Liver (tissue), 3 donors: Measurements from ENCODE around the gene CATSPERE.

Experiments used
- EGR1 ChIP-seq, 2 donors: IDR thresholded peaks; 2 replicates each; pipeline ENCODE4 v1.6.1; 2016 to 2018; ENCODE audit warnings: antibody characterized with exemption in 2 of 2, low read depth in 2 of 2
- FOXA2 ChIP-seq: IDR thresholded peaks from 2 replicates; pipeline ENCODE4 v1.6.1; 2016; ENCODE audit warnings: antibody characterized with exemption
- GABPA ChIP-seq, 2 donors: IDR thresholded peaks in 1 of 2; conservative IDR thresholded peaks in 1 of 2; 2 replicates each; pipeline ENCODE4 v1.6.1; 2016; ENCODE audit warnings: antibody characterized with exemption in 2 of 2, mild to moderate bottlenecking in 1 of 2, moderate library complexity in 1 of 2
- JUND ChIP-seq, 2 donors: IDR thresholded peaks; 2 replicates each; pipeline ENCODE4 v1.6.1; 2016; ENCODE audit warnings: antibody characterized with exemption in 2 of 2
- RXRA ChIP-seq, 2 donors: IDR thresholded peaks; 2 replicates each; pipeline ENCODE4 v1.6.1; 2017 to 2018; ENCODE audit warnings: antibody characterized with exemption in 2 of 2, mild to moderate bottlenecking in 1 of 2
- SP1 ChIP-seq: IDR thresholded peaks from 2 replicates; pipeline ENCODE4 v1.6.1; 2018; ENCODE audit warnings: antibody characterized with exemption, mild to moderate bottlenecking
- TF ChIP-seq, protein P1 (sequence below): fragments of 150-350 bp; IDR thresholded peaks from 2 replicates; pipeline ENCODE4 v1.5.1; 2017; ENCODE audit warnings: improper control_type of control experiment, low read depth, low read length; ENCODE audit not compliant: missing input control
- TF ChIP-seq, protein P2 (sequence below): IDR thresholded peaks from 2 replicates; pipeline ENCODE4 v1.6.1; 2016; ENCODE audit warnings: antibody characterized with exemption, mild to moderate bottlenecking
- TF ChIP-seq, protein P3 (sequence below): IDR thresholded peaks from 2 replicates; pipeline ENCODE4 v1.6.1; 2016; ENCODE audit warnings: antibody characterized with exemption
- TF ChIP-seq, protein P4 (sequence below): IDR thresholded peaks from 2 replicates; pipeline ENCODE4 v1.6.1; 2016; ENCODE audit warnings: antibody characterized with exemption
- donor health status: healthy.
- donor health status: healthy.

DNA sequence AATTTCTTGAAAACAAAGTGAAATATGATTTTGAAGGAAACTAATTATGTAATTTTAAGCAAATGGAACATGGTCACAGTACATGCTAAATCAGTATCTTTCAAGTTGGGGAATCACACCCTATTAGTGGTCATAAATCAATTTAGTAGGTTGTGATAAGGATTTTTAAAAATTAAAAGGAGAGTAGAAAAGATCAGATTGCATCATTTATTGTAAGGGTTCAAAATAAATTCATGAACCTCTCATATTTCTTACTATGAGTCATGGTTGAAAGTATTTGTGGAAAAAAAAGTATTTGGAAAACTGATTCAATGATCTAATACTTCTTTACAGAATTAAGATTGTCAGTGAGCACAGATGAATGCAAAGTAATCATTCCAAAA is 24.0 kb upstream of the CATSPERE start:
- TF ChIP-seq, protein P1, sequence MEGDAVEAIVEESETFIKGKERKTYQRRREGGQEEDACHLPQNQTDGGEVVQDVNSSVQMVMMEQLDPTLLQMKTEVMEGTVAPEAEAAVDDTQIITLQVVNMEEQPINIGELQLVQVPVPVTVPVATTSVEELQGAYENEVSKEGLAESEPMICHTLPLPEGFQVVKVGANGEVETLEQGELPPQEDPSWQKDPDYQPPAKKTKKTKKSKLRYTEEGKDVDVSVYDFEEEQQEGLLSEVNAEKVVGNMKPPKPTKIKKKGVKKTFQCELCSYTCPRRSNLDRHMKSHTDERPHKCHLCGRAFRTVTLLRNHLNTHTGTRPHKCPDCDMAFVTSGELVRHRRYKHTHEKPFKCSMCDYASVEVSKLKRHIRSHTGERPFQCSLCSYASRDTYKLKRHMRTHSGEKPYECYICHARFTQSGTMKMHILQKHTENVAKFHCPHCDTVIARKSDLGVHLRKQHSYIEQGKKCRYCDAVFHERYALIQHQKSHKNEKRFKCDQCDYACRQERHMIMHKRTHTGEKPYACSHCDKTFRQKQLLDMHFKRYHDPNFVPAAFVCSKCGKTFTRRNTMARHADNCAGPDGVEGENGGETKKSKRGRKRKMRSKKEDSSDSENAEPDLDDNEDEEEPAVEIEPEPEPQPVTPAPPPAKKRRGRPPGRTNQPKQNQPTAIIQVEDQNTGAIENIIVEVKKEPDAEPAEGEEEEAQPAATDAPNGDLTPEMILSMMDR = no peak
- TF ChIP-seq, protein P2, sequence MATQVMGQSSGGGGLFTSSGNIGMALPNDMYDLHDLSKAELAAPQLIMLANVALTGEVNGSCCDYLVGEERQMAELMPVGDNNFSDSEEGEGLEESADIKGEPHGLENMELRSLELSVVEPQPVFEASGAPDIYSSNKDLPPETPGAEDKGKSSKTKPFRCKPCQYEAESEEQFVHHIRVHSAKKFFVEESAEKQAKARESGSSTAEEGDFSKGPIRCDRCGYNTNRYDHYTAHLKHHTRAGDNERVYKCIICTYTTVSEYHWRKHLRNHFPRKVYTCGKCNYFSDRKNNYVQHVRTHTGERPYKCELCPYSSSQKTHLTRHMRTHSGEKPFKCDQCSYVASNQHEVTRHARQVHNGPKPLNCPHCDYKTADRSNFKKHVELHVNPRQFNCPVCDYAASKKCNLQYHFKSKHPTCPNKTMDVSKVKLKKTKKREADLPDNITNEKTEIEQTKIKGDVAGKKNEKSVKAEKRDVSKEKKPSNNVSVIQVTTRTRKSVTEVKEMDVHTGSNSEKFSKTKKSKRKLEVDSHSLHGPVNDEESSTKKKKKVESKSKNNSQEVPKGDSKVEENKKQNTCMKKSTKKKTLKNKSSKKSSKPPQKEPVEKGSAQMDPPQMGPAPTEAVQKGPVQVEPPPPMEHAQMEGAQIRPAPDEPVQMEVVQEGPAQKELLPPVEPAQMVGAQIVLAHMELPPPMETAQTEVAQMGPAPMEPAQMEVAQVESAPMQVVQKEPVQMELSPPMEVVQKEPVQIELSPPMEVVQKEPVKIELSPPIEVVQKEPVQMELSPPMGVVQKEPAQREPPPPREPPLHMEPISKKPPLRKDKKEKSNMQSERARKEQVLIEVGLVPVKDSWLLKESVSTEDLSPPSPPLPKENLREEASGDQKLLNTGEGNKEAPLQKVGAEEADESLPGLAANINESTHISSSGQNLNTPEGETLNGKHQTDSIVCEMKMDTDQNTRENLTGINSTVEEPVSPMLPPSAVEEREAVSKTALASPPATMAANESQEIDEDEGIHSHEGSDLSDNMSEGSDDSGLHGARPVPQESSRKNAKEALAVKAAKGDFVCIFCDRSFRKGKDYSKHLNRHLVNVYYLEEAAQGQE = no peak
- TF ChIP-seq JUND (IDR thresholded peaks at IDR 0.05) = no peak
- TF ChIP-seq GABPA (IDR thresholded peaks at IDR 0.05 in 1 of 2, conservative IDR thresholded peaks at IDR 0.05 in 1 of 2) = no peak
- TF ChIP-seq, protein P3, sequence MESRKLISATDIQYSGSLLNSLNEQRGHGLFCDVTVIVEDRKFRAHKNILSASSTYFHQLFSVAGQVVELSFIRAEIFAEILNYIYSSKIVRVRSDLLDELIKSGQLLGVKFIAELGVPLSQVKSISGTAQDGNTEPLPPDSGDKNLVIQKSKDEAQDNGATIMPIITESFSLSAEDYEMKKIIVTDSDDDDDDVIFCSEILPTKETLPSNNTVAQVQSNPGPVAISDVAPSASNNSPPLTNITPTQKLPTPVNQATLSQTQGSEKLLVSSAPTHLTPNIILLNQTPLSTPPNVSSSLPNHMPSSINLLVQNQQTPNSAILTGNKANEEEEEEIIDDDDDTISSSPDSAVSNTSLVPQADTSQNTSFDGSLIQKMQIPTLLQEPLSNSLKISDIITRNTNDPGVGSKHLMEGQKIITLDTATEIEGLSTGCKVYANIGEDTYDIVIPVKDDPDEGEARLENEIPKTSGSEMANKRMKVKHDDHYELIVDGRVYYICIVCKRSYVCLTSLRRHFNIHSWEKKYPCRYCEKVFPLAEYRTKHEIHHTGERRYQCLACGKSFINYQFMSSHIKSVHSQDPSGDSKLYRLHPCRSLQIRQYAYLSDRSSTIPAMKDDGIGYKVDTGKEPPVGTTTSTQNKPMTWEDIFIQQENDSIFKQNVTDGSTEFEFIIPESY = no peak
- no peak for TF ChIP-seq FOXA2
- TF ChIP-seq SP1 = no peak
- no peak for TF ChIP-seq RXRA (IDR thresholded peaks at IDR 0.05)
- TF ChIP-seq EGR1 (IDR thresholded peaks at IDR 0.05; ENCODE audit: low read depth in 2 of 2) = no peak
- TF ChIP-seq, protein P4, sequence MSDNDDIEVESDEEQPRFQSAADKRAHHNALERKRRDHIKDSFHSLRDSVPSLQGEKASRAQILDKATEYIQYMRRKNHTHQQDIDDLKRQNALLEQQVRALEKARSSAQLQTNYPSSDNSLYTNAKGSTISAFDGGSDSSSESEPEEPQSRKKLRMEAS = no peak
